Breast epithelium (tissue), 4 donors: ENCODE results near the gene SHB. TPM values are rescaled to one million over a fixed set of nuclear protein-coding genes. Genes with fewer than 3 reads are reported as not detected.
A peak's percentile ranks its signal among the peaks of the same experiment; 100 is the strongest.

Experiments
- DNase-seq, 2 donors: peaks; one replicate each; pipeline ENCODE4 v3.0.0-alpha.2; 2019; ENCODE audit warnings: low spot score in 2 of 2
- H3K27ac ChIP-seq, 2 donors: fragments of 200-600 bp; sonication (generic) in 1 of 2; one replicate each; pipeline ENCODE4 v1.5.1; 2016 to 2019; ENCODE audit warnings: mild to moderate bottlenecking in 1 of 2
- H3K27me3 ChIP-seq, 2 donors: fragments of 200-600 bp; sonication (generic) in 1 of 2; one replicate each; pipeline versions ENCODE4 v1.5.1 to v1.6.0; 2017 to 2019; ENCODE audit warnings: control low read depth in 1 of 2, mild to moderate bottlenecking in 1 of 2
- H3K36me3 ChIP-seq: fragments of 200-600 bp; one replicate; pipeline ENCODE4 v1.5.1; 2019
- H3K4me1 ChIP-seq, 2 donors: fragments of 200-600 bp; sonication (generic); one replicate each; pipeline ENCODE4 v1.5.1; 2016 to 2019; ENCODE audit warnings: control low read depth in 1 of 2
- H3K4me3 ChIP-seq, 3 donors: fragments of 200-600 bp; sonication (generic); 1 replicate in 2 of 3; 2 replicates in 1 of 3; pipeline ENCODE4 v1.5.1; 2016 to 2019; ENCODE audit warnings: mild to moderate bottlenecking in 3 of 3, moderate library complexity in 2 of 3
- H3K9me3 ChIP-seq, 2 donors: fragments of 200-600 bp; sonication (generic) in 1 of 2; one replicate each; pipeline ENCODE4 v1.5.1; 2016 to 2019; ENCODE audit warnings: control low read depth in 1 of 2
- CTCF ChIP-seq, 3 donors: fragments of 450-650 bp; IDR thresholded peaks; one replicate each; pipeline ENCODE4 v1.5.1; 2016 to 2017; ENCODE audit warnings: antibody characterized with exemption in 3 of 3, mild to moderate bottlenecking in 3 of 3, moderate library complexity in 3 of 3
- POLR2A ChIP-seq: fragments of 450-650 bp; IDR thresholded peaks from one replicate; pipeline ENCODE4 v1.6.1; 2016; ENCODE audit warnings: antibody characterized with exemption, mild to moderate bottlenecking, moderate library complexity
- POLR2AphosphoS5 ChIP-seq, 3 donors: sonication (generic); formaldehyde crosslinking; IDR thresholded peaks; one replicate each; pipeline ENCODE4 v1.6.1; 2017; ENCODE audit warnings: antibody characterized with exemption in 3 of 3
- intact Hi-C: fragments of 100-400 bp; cut with DNase I; formaldehyde crosslinking; loops from one replicate; pipeline ENCODE4 v1.15.1; 2023; ENCODE audit warnings: low total_unique reads
- total RNA-seq, 3 donors: library from RNA; depleted of rRNA; stranded (reverse); fragments of >200 nt; gene quantifications; one replicate each; pipeline ENCODE4 v1.1.0, GENCODE V29; 2016

SHB gene
- total RNA-seq, 3 donors from 2014 or later, result 3.8 to 18.7 (median 17.9) TPM

GRCh38 chr9:37942621-37943344 lies 126.2 kb downstream of the SHB start:
- TF ChIP-seq POLR2A, result no peak
- Histone ChIP-seq H3K9me3 (no peaks in the 10 kb centered on the region), H3K27me3 (no peaks in the 10 kb centered on the region), H3K27ac (peak overlapping the region; percentile 36 to 72), H3K36me3 (no peaks in the 10 kb centered on the region), H3K4me1 (peaks cover 7 to 17% of the 10 kb centered on the region in 2 donors), H3K4me3 (no peak overlapping the region)
- intact Hi-C loops, result no loop called here
- no peak for DNase-seq

GRCh38 chr9:37941253-37941652 lies 127.8 kb downstream of the SHB start:
- TF ChIP-seq CTCF (IDR thresholded peaks at IDR 0.05) (no peak), POLR2A (no peak), POLR2AphosphoS5 (IDR thresholded peaks at IDR 0.05) (no peak)
- intact Hi-C loops, result no loop called here
- Histone ChIP-seq H3K4me3 (no peak overlapping the region), H3K9me3 (no peaks in the 10 kb centered on the region), H3K27me3 (no peaks in the 10 kb centered on the region), H3K4me1 (peaks cover 7 to 17% of the 10 kb centered on the region in 2 donors), H3K36me3 (no peaks in the 10 kb centered on the region), H3K27ac (no peak overlapping the region)
- DNase-seq, result no peak

GRCh38 chr9:37939575-37940095 lies 129.4 kb downstream of the SHB start:
- Histone ChIP-seq H3K4me3 (no peak overlapping the region), H3K27me3 (no peaks in the 10 kb centered on the region), H3K27ac (no peak overlapping the region), H3K4me1 (peaks cover 6 to 17% of the 10 kb centered on the region in 2 donors), H3K36me3 (no peaks in the 10 kb centered on the region), H3K9me3 (no peaks in the 10 kb centered on the region)
- intact Hi-C loops, result no loop called here
- DNase-seq, result no peak
- TF ChIP-seq POLR2AphosphoS5 (IDR thresholded peaks at IDR 0.05), result no peak
- TF ChIP-seq CTCF (IDR thresholded peaks at IDR 0.05), result no peak
- no peak for TF ChIP-seq POLR2A

GRCh38 chr9:37938121-37938891 lies 130.7 kb downstream of the SHB start:
- TF ChIP-seq CTCF (IDR thresholded peaks at IDR 0.05) (no peak), POLR2A (no peak), POLR2AphosphoS5 (IDR thresholded peaks at IDR 0.05) (no peak)
- no peaks in the 10 kb centered on the region for H3K36me3 ChIP-seq
- no peak overlapping the region for H3K4me3 ChIP-seq
- peaks cover 2 to 8% of the 10 kb centered on the region in 2 donors for H3K4me1 ChIP-seq
- no peaks in the 10 kb centered on the region for H3K9me3 ChIP-seq
- intact Hi-C loops, result no loop called here
- no peaks in the 10 kb centered on the region for H3K27me3 ChIP-seq
- no peak for DNase-seq
- H3K27ac ChIP-seq, result no peak overlapping the region

- Histone ChIP-seq H3K27ac (no peak overlapping the region), H3K9me3 (no peaks in the 10 kb centered on the region), H3K27me3 (no peaks in the 10 kb centered on the region), H3K4me1 (no peaks in the 10 kb centered on the region), H3K4me3 (no peak overlapping the region), H3K36me3 (no peaks in the 10 kb centered on the region)
- TF ChIP-seq CTCF (IDR thresholded peaks at IDR 0.05) (no peak), POLR2A (no peak)
- intact Hi-C loops, result no loop called here
- no peak for DNase-seq
Observed at GRCh38 chr9:37937366-37937765, 131.7 kb downstream of the SHB start.
